Smooth muscle cell (in vitro differentiated cells): ENCODE results near the gene RNF19B. TPM values are rescaled to one million over a fixed set of nuclear protein-coding genes. Genes with fewer than 3 reads are reported as not detected.

Experiments
- DNase-seq: peaks from one replicate; lab custom pipeline; 2025; ENCODE audit not compliant: unreplicated experiment; lab: John Stamatoyannopoulos, UW
- H2AFZ ChIP-seq: fragments of 200-600 bp; sonication (generic); 2 replicates; pipeline ENCODE4 v1.6.0; 2016; ENCODE audit warnings: antibody characterized with exemption, low read depth, mild to moderate bottlenecking
- H3F3A ChIP-seq: fragments of 200-600 bp; sonication (generic); 2 replicates; pipeline ENCODE4 v1.6.0; 2017; ENCODE audit warnings: antibody characterized with exemption, low read depth
- H3K27ac ChIP-seq: fragments of 200-600 bp; sonication (generic); 2 replicates; pipeline ENCODE4 v1.5.1; 2016; ENCODE audit warnings: low read depth, mild to moderate bottlenecking
- H3K27me3 ChIP-seq: fragments of 200-600 bp; sonication (generic); 2 replicates; pipeline ENCODE4 v1.6.1; 2016; ENCODE audit warnings: low read depth, mild to moderate bottlenecking
- H3K36me3 ChIP-seq: fragments of 200-600 bp; sonication (generic); 2 replicates; pipeline ENCODE4 v1.5.1; 2016; ENCODE audit warnings: low read depth
- H3K4me1 ChIP-seq: fragments of 200-600 bp; sonication (generic); 2 replicates; pipeline ENCODE4 v1.5.1; 2016; ENCODE audit warnings: low read depth
- H3K4me2 ChIP-seq: fragments of 200-600 bp; sonication (generic); 2 replicates; pipeline ENCODE4 v1.6.0; 2016; ENCODE audit warnings: mild to moderate bottlenecking
- H3K4me3 ChIP-seq: fragments of 200-600 bp; sonication (generic); 2 replicates; pipeline ENCODE4 v1.5.1; 2016; ENCODE audit warnings: mild to moderate bottlenecking
- H3K79me2 ChIP-seq: fragments of 200-600 bp; sonication (generic); 2 replicates; pipeline ENCODE4 v1.6.0; 2016; ENCODE audit warnings: low read depth, mild to moderate bottlenecking
- H3K9ac ChIP-seq: fragments of 200-600 bp; sonication (generic); 2 replicates; pipeline ENCODE4 v1.6.0; 2016; ENCODE audit warnings: low read depth
- H3K9me3 ChIP-seq: fragments of 200-600 bp; sonication (generic); replicated peaks from 2 replicates; pipeline ENCODE4 v1.5.1; 2016; ENCODE audit warnings: low read depth
- H4K20me1 ChIP-seq: fragments of 200-600 bp; sonication (generic); 2 replicates; pipeline ENCODE4 v1.6.0; 2016; ENCODE audit warnings: low read depth
- WGBS: methylation state at CpG from one replicate; pipeline ENCODE4 v1.1.7; 2016; ENCODE audit warnings: low lambda C conversion rate; 5-methylcytosine and 5-hydroxymethylcytosine counted together
- polyA plus RNA-seq: library from polyadenylated mRNA; unstranded; fragments of >200 nt; fragmentation: Nextera tagmentation; extraction: Ambion mirVana; gene quantifications from 2 replicates; pipeline ENCODE4 v1.2.1, GENCODE V29; 2016
- total RNA-seq: library from RNA; depleted of rRNA; stranded (reverse); fragments of >200 nt; gene quantifications from 2 replicates; pipeline ENCODE4 v1.2.3, GENCODE V29; 2014
- TF ChIP-seq, protein P1 (sequence below): fragments of 200-600 bp; sonication (generic); IDR thresholded peaks from 2 replicates; pipeline ENCODE4 v1.5.1; 2017; ENCODE audit warnings: borderline replicate concordance, mild to moderate bottlenecking, antibody characterized with exemption; ENCODE audit not compliant: insufficient read depth, poor library complexity, severe bottlenecking

RNF19B gene
- total and polyA plus RNA-seq, 2 experiments from 2014 or later, result 11.2 to 12.3 TPM

DNA sequence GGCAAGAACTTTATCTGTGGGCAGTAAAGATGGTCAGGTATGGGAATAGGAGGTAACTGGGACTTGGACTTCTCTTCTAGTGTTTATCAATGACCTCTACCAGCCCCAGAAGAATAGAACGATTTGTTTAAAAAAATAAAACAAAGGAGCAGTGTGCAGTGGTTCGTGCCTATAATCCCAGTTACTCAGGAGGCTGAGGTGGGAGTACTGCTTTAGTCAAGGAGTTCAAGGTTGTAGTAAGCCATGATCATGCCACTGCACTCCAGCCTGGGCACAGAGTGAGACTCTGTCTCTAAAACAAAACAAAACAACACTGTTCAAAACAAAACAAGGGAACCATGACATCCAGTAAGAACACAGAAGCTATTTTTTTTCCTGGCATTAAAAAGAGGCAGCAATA lies 4.3 kb downstream of the RNF19B start:
- Histone ChIP-seq H3F3A (no peaks in the 10 kb centered on the region), H4K20me1 (peaks cover 86% of the 10 kb centered on the region), H3K9me3 (no peaks in the 10 kb centered on the region), H3K27ac (no peak overlapping the region), H3K27me3 (no peaks in the 10 kb centered on the region), H3K79me2 (peaks cover 82% of the 10 kb centered on the region), H2AFZ (no peak overlapping the region), H3K4me1 (peaks cover 9% of the 10 kb centered on the region), H3K36me3 (no peaks in the 10 kb centered on the region), H3K4me2 (no peak overlapping the region), H3K9ac (no peak overlapping the region), H3K4me3 (no peak overlapping the region)
- no peak for DNase-seq
- WGBS, result 73% methylated on average over 2 of the region's 2 CpGs
- TF ChIP-seq, protein P1, sequence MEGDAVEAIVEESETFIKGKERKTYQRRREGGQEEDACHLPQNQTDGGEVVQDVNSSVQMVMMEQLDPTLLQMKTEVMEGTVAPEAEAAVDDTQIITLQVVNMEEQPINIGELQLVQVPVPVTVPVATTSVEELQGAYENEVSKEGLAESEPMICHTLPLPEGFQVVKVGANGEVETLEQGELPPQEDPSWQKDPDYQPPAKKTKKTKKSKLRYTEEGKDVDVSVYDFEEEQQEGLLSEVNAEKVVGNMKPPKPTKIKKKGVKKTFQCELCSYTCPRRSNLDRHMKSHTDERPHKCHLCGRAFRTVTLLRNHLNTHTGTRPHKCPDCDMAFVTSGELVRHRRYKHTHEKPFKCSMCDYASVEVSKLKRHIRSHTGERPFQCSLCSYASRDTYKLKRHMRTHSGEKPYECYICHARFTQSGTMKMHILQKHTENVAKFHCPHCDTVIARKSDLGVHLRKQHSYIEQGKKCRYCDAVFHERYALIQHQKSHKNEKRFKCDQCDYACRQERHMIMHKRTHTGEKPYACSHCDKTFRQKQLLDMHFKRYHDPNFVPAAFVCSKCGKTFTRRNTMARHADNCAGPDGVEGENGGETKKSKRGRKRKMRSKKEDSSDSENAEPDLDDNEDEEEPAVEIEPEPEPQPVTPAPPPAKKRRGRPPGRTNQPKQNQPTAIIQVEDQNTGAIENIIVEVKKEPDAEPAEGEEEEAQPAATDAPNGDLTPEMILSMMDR, result no peak

- Histone ChIP-seq H3K4me3 (no peak overlapping the region), H3K4me2 (no peak overlapping the region), H3K27me3 (no peaks in the 10 kb centered on the region), H4K20me1 (peaks cover 99% of the 10 kb centered on the region), H3F3A (no peaks in the 10 kb centered on the region), H3K79me2 (peaks cover 92% of the 10 kb centered on the region), H3K4me1 (peaks cover 5% of the 10 kb centered on the region), H2AFZ (no peak overlapping the region), H3K36me3 (no peaks in the 10 kb centered on the region), H3K27ac (no peak overlapping the region), H3K9ac (no peak overlapping the region), H3K9me3 (no peaks in the 10 kb centered on the region)
- TF ChIP-seq, protein P1, result no peak
- no peak for DNase-seq
- WGBS, result 97% methylated on average over 1 of the region's 1 CpG
Measured at GRCh38 chr1:32958827-32959226, 5.8 kb downstream of the RNF19B start.

GRCh38 chr1:32957017-32957416 lies 7.6 kb downstream of the RNF19B start:
- H2AFZ ChIP-seq, result no peak overlapping the region
- H3K36me3 ChIP-seq, result no peaks in the 10 kb centered on the region
- no peak overlapping the region for H3K4me2 ChIP-seq
- no peak overlapping the region for H3K4me3 ChIP-seq
- DNase-seq, result no peak
- H3K4me1 ChIP-seq, result no peaks in the 10 kb centered on the region
- H3K9me3 ChIP-seq, result no peaks in the 10 kb centered on the region
- H3K27ac ChIP-seq, result no peak overlapping the region
- 86% methylated on average over 3 of the region's 3 CpGs for WGBS
- H4K20me1 ChIP-seq, result peaks cover 99% of the 10 kb centered on the region
- peaks cover 80% of the 10 kb centered on the region for H3K79me2 ChIP-seq
- no peak overlapping the region for H3K9ac ChIP-seq
- H3K27me3 ChIP-seq, result no peaks in the 10 kb centered on the region
- TF ChIP-seq, protein P1, result no peak
- no peaks in the 10 kb centered on the region for H3F3A ChIP-seq

DNA sequence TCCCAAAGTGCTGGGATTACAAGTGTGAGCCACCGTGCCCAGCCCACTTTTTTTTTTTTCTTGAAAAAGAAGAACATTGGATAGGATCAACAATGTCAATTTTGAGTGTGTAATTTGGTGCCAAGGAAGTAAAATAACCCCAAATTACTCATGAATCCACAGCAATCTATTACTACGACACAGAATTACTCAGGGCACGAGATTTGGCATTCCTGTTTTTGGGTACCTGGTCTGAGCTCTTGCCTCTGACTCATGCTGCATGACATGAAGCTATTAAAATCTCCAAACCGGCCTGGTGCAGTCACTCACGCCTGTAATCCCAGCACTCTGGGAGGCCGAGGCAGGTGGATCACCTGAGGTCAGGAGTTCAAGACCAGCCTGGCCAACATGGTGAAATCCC lies 10.4 kb downstream of the RNF19B start:
- 72% methylated on average over 6 of the region's 6 CpGs for WGBS
- H3F3A ChIP-seq, result no peaks in the 10 kb centered on the region
- no peaks in the 10 kb centered on the region for H3K4me1 ChIP-seq
- TF ChIP-seq, protein P1, result no peak
- H3K36me3 ChIP-seq, result no peaks in the 10 kb centered on the region
- H3K4me2 ChIP-seq, result no peak overlapping the region
- H3K27ac ChIP-seq, result peak overlapping the region; percentile 14
- no peak overlapping the region for H3K9ac ChIP-seq
- H2AFZ ChIP-seq, result no peak overlapping the region
- H3K27me3 ChIP-seq, result no peaks in the 10 kb centered on the region
- H4K20me1 ChIP-seq, result peaks cover 99% of the 10 kb centered on the region
- no peak for DNase-seq
- no peak overlapping the region for H3K4me3 ChIP-seq
- no peaks in the 10 kb centered on the region for H3K9me3 ChIP-seq
- H3K79me2 ChIP-seq, result peaks cover 76% of the 10 kb centered on the region
